IMR-90 (cell line): ENCODE data around the gene OR4M1. TPM values are rescaled to one million over a fixed set of nuclear protein-coding genes. Genes with fewer than 3 reads are reported as not detected.
A peak's percentile ranks its signal among the peaks of the same experiment; 100 is the strongest.

Source experiments
- ATAC-seq: fragments of 200-7000 bp; cut with Tn5 transposase; 2 replicates; pipeline ENCODE4 v1.9.1; 2020; ENCODE audit warnings: low read depth, mild to moderate bottlenecking, moderate library complexity
- BruUV-seq: library from RNA; stranded (reverse); fragments of 400-500 nt; replicated peaks from 2 replicates; lab custom pipeline; 2021; lab: Mats Ljungman, UMichigan
- CTCF ChIA-PET: fragments of 300-600 bp; formaldehyde crosslinking; extraction: SDS; loops from one replicate; lab custom pipeline; 2021; ENCODE audit warnings: antibody characterized with exemption; lab: Yijun Ruan, JAX
- POLR2A ChIA-PET: fragments of 300-600 bp; sonication (Branson Sonifier 250); formaldehyde crosslinking; loops from one replicate; lab custom pipeline; 2022; ENCODE audit warnings: antibody characterized with exemption; ENCODE audit not compliant: unreplicated experiment; lab: Charles Lee
- DNase-seq: peaks from one replicate; pipeline ENCODE4 v3.0.0; 2013
- H2AFZ ChIP-seq: replicated peaks from 2 replicates; pipeline ENCODE3; 2013; ENCODE audit warnings: low read length, mild to moderate bottlenecking; ENCODE audit not compliant: poor library complexity
- H2AK5ac ChIP-seq: 2 replicates; pipeline ENCODE4 v1.6.1; 2013; ENCODE audit warnings: low read depth, low read length, inconsistent platforms
- H2AK9ac ChIP-seq: replicated peaks from 2 replicates; pipeline ENCODE3; 2013; ENCODE audit warnings: mild to moderate bottlenecking, low read depth, low read length, moderate library complexity; ENCODE audit not compliant: poor library complexity
- H2BK120ac ChIP-seq: 2 replicates; pipeline ENCODE4 v1.6.1; 2013; ENCODE audit warnings: low read depth, low read length, inconsistent platforms
- H2BK15ac ChIP-seq: 3 replicates; pipeline ENCODE4 v1.6.1; 2013; ENCODE audit warnings: low read depth, low read length, inconsistent platforms
- H2BK20ac ChIP-seq: 2 replicates; pipeline ENCODE4 v1.6.1; 2013; ENCODE audit warnings: low read depth, mild to moderate bottlenecking, inconsistent platforms, low read length, moderate library complexity
- H2BK5ac ChIP-seq: 2 replicates; pipeline ENCODE4 v1.6.1; 2013; ENCODE audit warnings: mild to moderate bottlenecking, low read depth, low read length, inconsistent platforms; ENCODE audit not compliant: poor library complexity, severe bottlenecking
- H3K14ac ChIP-seq: replicated peaks from 2 replicates; pipeline ENCODE4 v1.6.1; 2013; ENCODE audit warnings: low read depth, low read length, inconsistent platforms
- H3K18ac ChIP-seq: 2 replicates; pipeline ENCODE4 v1.6.1; 2013; ENCODE audit warnings: low read depth, low read length, control low read depth
- H3K23ac ChIP-seq: 2 replicates; pipeline ENCODE4 v1.6.1; 2013; ENCODE audit warnings: low read depth, low read length, inconsistent platforms
- H3K27ac ChIP-seq: 2 replicates; pipeline ENCODE4 v1.5.1; 2013; ENCODE audit warnings: mild to moderate bottlenecking, control low read depth, low read length; ENCODE audit not compliant: insufficient read depth
- H3K27me3 ChIP-seq: 2 replicates; pipeline ENCODE4 v1.6.1; 2013; ENCODE audit warnings: low read length; ENCODE audit not compliant: control insufficient read depth, insufficient read depth
- H3K36me3 ChIP-seq: 2 replicates; pipeline ENCODE4 v1.6.1; 2013; ENCODE audit warnings: low read length, mixed read lengths; ENCODE audit not compliant: control insufficient read depth, insufficient read depth
- H3K4ac ChIP-seq: 2 replicates; pipeline ENCODE4 v1.6.1; 2013; ENCODE audit warnings: low read depth, low read length, inconsistent platforms
- H3K4me1 ChIP-seq: 2 replicates; pipeline ENCODE4 v1.6.1; 2013; ENCODE audit warnings: low read length, mixed read lengths; ENCODE audit not compliant: control insufficient read depth, insufficient read depth
- H3K4me2 ChIP-seq: 2 replicates; pipeline ENCODE4 v1.6.1; 2013; ENCODE audit warnings: low read depth, mild to moderate bottlenecking, control low read depth, low read length, moderate library complexity
- H3K4me3 ChIP-seq: 2 replicates; pipeline ENCODE4 v1.5.1; 2013; ENCODE audit warnings: low read depth, mild to moderate bottlenecking, control low read depth, low read length, moderate library complexity; ENCODE audit not compliant: insufficient read depth
- H3K56ac ChIP-seq: 2 replicates; pipeline ENCODE4 v1.6.1; 2013; ENCODE audit warnings: low read length, inconsistent platforms; ENCODE audit not compliant: insufficient read depth; ENCODE audit errors: extremely low read depth
- H3K79me1 ChIP-seq, 2 experiments: 2 replicates each; pipeline ENCODE4 v1.6.1; 2013; ENCODE audit warnings: low read length in 2 of 2, inconsistent platforms in 1 of 2, low read depth in 1 of 2
- H3K9ac ChIP-seq: 2 replicates; pipeline ENCODE4 v1.6.1; 2013; ENCODE audit warnings: low read depth, low read length, control low read depth
- H3K9me1 ChIP-seq: 2 replicates; pipeline ENCODE4 v1.6.1; 2013; ENCODE audit warnings: low read length, inconsistent platforms; ENCODE audit not compliant: insufficient read depth
- H3K9me3 ChIP-seq: 2 replicates; pipeline ENCODE4 v1.6.1; 2013; ENCODE audit warnings: low read length; ENCODE audit not compliant: control insufficient read depth, insufficient read depth
- H4K20me1 ChIP-seq: 2 replicates; pipeline ENCODE4 v1.6.1; 2013; ENCODE audit warnings: low read length, inconsistent platforms; ENCODE audit not compliant: insufficient read depth
- H4K5ac ChIP-seq: 2 replicates; pipeline ENCODE4 v1.6.1; 2013; ENCODE audit warnings: mild to moderate bottlenecking, low read depth, low read length, control low read depth
- H4K8ac ChIP-seq, 2 experiments: 2 replicates each; pipeline ENCODE4 v1.6.1; 2013; ENCODE audit warnings: low read depth in 2 of 2, low read length in 2 of 2, control low read depth in 1 of 2, inconsistent platforms in 1 of 2
- H4K91ac ChIP-seq: 2 replicates; pipeline ENCODE4 v1.6.1; 2013; ENCODE audit warnings: low read depth, low read length, inconsistent platforms; ENCODE audit not compliant: insufficient read depth
- BHLHE40 ChIP-seq: fragments of 150-350 bp; IDR thresholded peaks from 2 replicates; pipeline ENCODE4 v1.6.1; 2016; ENCODE audit warnings: mild to moderate bottlenecking, low read depth, low read length
- CEBPB ChIP-seq: IDR thresholded peaks from 2 replicates; pipeline ENCODE4 v1.6.1; 2012; ENCODE audit warnings: low read depth, low read length, improper control_type of control experiment
- CTCF ChIP-seq: conservative IDR thresholded peaks from 2 replicates; pipeline ENCODE4 v1.5.1; 2012; ENCODE audit warnings: mild to moderate bottlenecking, low read depth, low read length, improper control_type of control experiment
- ELK1 ChIP-seq: fragments of 150-350 bp; IDR thresholded peaks from 2 replicates; pipeline ENCODE4 v1.6.1; 2016; ENCODE audit warnings: low read depth, mild to moderate bottlenecking, low read length, moderate library complexity, borderline replicate concordance
- FOS ChIP-seq: fragments of 150-350 bp; IDR thresholded peaks from 2 replicates; pipeline ENCODE4 v1.6.1; 2016; ENCODE audit warnings: low read depth, low read length
- MAFK ChIP-seq: IDR thresholded peaks from 2 replicates; pipeline ENCODE4 v1.6.1; 2012; ENCODE audit warnings: low read depth, low read length, improper control_type of control experiment
- MAZ ChIP-seq: IDR thresholded peaks from 2 replicates; pipeline ENCODE4 v1.6.1; 2012; ENCODE audit warnings: low read depth, mild to moderate bottlenecking, low read length, improper control_type of control experiment, moderate library complexity, borderline replicate concordance
- MXI1 ChIP-seq: IDR thresholded peaks from 2 replicates; pipeline ENCODE4 v1.6.1; 2012; ENCODE audit warnings: low read depth, mild to moderate bottlenecking, low read length, moderate library complexity, borderline replicate concordance
- POLR2A ChIP-seq: IDR thresholded peaks from 2 replicates; pipeline ENCODE4 v1.6.1; 2012; ENCODE audit warnings: mild to moderate bottlenecking, low read depth, low read length
- RAD21 ChIP-seq: IDR thresholded peaks from 2 replicates; pipeline ENCODE4 v1.6.1; 2012; ENCODE audit warnings: low read length, improper control_type of control experiment
- RCOR1 ChIP-seq: IDR thresholded peaks from 2 replicates; pipeline ENCODE4 v1.6.1; 2012; ENCODE audit warnings: mild to moderate bottlenecking, low read length, improper control_type of control experiment; ENCODE audit not compliant: insufficient replicate concordance
- RFX5 ChIP-seq: IDR thresholded peaks from 2 replicates; pipeline ENCODE4 v1.8.0; 2012; ENCODE audit warnings: low read depth, mild to moderate bottlenecking, low read length, moderate library complexity
- WGBS, 2 experiments: methylation state at CpG; one replicate each; pipeline versions ENCODE4 v1.1.5 to v1.1.7; 2013; ENCODE audit warnings: missing lambda C conversion rate in 2 of 2; ENCODE audit not compliant: insufficient read length in 1 of 2; ENCODE audit errors: extremely low coverage in 2 of 2; 5-methylcytosine and 5-hydroxymethylcytosine counted together
- dilution Hi-C: fragments of 300-500 bp; cut with HindIII; formaldehyde crosslinking; loops from one replicate; pipeline ENCODE4 v1.14.3; 2018; ENCODE audit warnings: low sequenced_read_pairs; ENCODE audit not compliant: unreplicated experiment
- in situ Hi-C: fragments of 300-500 bp; cut with MboI; formaldehyde crosslinking; loops from 3 replicates; pipeline ENCODE4 v1.14.3; 2019; ENCODE audit warnings: low sequenced_read_pairs, inconsistent platforms, mixed read lengths
- intact Hi-C: fragments of 100-400 bp; cut with micrococcal nuclease; formaldehyde crosslinking; loops from 2 replicates; pipeline ENCODE4 v1.10.0; 2022
- polyA plus RNA-seq, 3 experiments: library from polyadenylated mRNA; depleted of rRNA; stranded (reverse); fragments of >200 nt; gene quantifications; 2 replicates each; pipeline ENCODE4 v1.2.3, GENCODE V29; 2012; ENCODE audit warnings: low replicate concordance in 1 of 3
- total RNA-seq: library from RNA; depleted of rRNA; stranded (reverse); fragments of >200 nt; gene quantifications from 2 replicates; pipeline ENCODE4 v1.2.3, GENCODE V29; 2012

The OR4M1 gene
- total and polyA plus RNA-seq, 2 of the 4 experiments (the other 2 are of a cell fraction): not detected

GRCh38 chr14:19800282-19801117 is 27.2 kb downstream of the OR4M1 start (continued):
- TF ChIP-seq CEBPB: no peak

DNA sequence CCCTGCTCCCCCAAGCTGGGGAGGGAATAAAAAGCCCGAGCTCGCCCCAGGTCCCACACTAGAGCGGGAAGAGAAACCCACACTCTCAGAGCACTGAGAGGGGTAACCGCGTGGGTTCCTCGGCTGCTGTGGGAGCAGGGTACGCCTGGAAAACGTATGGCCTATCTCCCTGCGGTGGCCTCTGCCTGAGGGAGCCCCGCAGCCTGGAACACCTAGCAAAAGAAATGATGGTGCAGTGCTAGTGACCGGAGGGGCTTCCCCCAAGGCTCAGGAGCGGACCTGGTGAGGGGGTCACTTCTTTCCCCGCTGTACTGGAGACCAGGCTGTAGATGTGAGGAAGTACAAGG is 27.8 kb downstream of the OR4M1 start:
- Histone ChIP-seq H2AK9ac (peak overlapping the region; percentile 62), H3K27me3 (no peaks in the 10 kb centered on the region), H3K56ac (no peak overlapping the region), H3K4me1 (no peaks in the 10 kb centered on the region), H3K27ac (no peak overlapping the region), H4K5ac (no peak overlapping the region), H3K9ac (no peak overlapping the region), H3K4me3 (no peak overlapping the region), H2BK15ac (no peak overlapping the region), H2BK5ac (no peak overlapping the region), H3K79me1 (no peaks in the 10 kb centered on the region), H2AK5ac (no peak overlapping the region), H2BK120ac (no peak overlapping the region), H3K36me3 (no peaks in the 10 kb centered on the region), H3K4me2 (no peak overlapping the region), H3K9me3 (peaks cover 34% of the 10 kb centered on the region), H3K4ac (no peak overlapping the region), H3K9me1 (no peaks in the 10 kb centered on the region), H4K91ac (no peak overlapping the region), H2BK20ac (no peak overlapping the region), H3K23ac (no peak overlapping the region), H3K18ac (no peak overlapping the region), H2AFZ (no peak overlapping the region), H4K8ac (no peak overlapping the region), H4K20me1 (no peaks in the 10 kb centered on the region), H3K14ac (no peak overlapping the region)
- no peak for ATAC-seq
- TF ChIP-seq MXI1: no peak
- no peak for TF ChIP-seq RCOR1
- no peak for TF ChIP-seq CTCF
- no peak for TF ChIP-seq RAD21
- TF ChIP-seq FOS: no peak
- TF ChIP-seq POLR2A: no peak
- TF ChIP-seq MAZ: no peak
- TF ChIP-seq ELK1: no peak
- TF ChIP-seq MAFK: no peak
- no peak for TF ChIP-seq CEBPB
- TF ChIP-seq BHLHE40: no peak
- no peak for TF ChIP-seq RFX5
- intact Hi-C loops: no loop called here
- dilution Hi-C loops: no loop called here
- BruUV-seq: no TSS peak
- ChIA-PET CTCF (no interaction called here), POLR2A (no interaction called here)
- WGBS, 2 experiments: 68% methylated on average over 10 of the region's 13 CpGs; no CpG with 5 or more reads in 1 of the 2 experiments
- DNase-seq: no peak
- in situ Hi-C loops: no loop called here
